B cell (primary cell): ENCODE data around the gene PRRC2B. TPM values are rescaled to one million over a fixed set of nuclear protein-coding genes. Genes with fewer than 3 reads are reported as not detected.

ENCODE experiments used
- ATAC-seq: fragments of 200-7000 bp; cut with Tn5 transposase; one replicate; pipeline ENCODE4 v1.10.0; 2021; ENCODE audit warnings: low read depth, mild to moderate bottlenecking, moderate number of reproducible peaks, moderate library complexity
- CTCF ChIA-PET: fragments of 350-600 bp; sonication (Branson Sonifier 250); formaldehyde crosslinking; loops from one replicate; lab custom pipeline; 2021; ENCODE audit warnings: antibody characterized with exemption, inconsistent platforms; lab: Charles Lee
- POLR2A ChIA-PET: fragments of 350-600 bp; sonication (Branson Sonifier 250); formaldehyde crosslinking; loops from one replicate; lab custom pipeline; 2021; ENCODE audit warnings: antibody characterized with exemption; lab: Charles Lee
- DNase-seq: peaks from one replicate; pipeline ENCODE4 v3.0.0; 2013
- H2AFZ ChIP-seq: 2 replicates; pipeline ENCODE4 v1.6.1; 2012; ENCODE audit warnings: mild to moderate bottlenecking, low read depth, low read length; ENCODE audit not compliant: insufficient read depth, poor library complexity, severe bottlenecking
- H3K27ac ChIP-seq, 2 donors: 1 replicate in 1 of 2; 2 replicates in 1 of 2; pipeline ENCODE4 v1.5.1; 2012 to 2013; ENCODE audit warnings: low read length in 2 of 2, mild to moderate bottlenecking in 2 of 2, moderate library complexity in 1 of 2
- H3K27me3 ChIP-seq, 4 experiments: fragments of 200-600 bp in 1 of 4; sonication (generic) in 1 of 4; replicated peaks in 1 of 4; 1 replicate in 2 of 4; 2 replicates in 2 of 4; pipeline versions ENCODE4 v1.6.1 to v1.7.0; 2013 to 2016; ENCODE audit warnings: low read length in 3 of 4, mild to moderate bottlenecking in 2 of 4, mixed read lengths in 1 of 4, moderate library complexity in 1 of 4; ENCODE audit not compliant: insufficient read depth in 4 of 4, control insufficient read depth in 3 of 4; ENCODE audit errors: control extremely low read depth in 1 of 4
- H3K36me3 ChIP-seq, 2 experiments: replicated peaks in 1 of 2; 1 replicate in 1 of 2; 2 replicates in 1 of 2; pipeline versions ENCODE4 v1.6.1 to v1.7.1; 2013; ENCODE audit warnings: low read length in 1 of 2; ENCODE audit not compliant: insufficient read depth in 2 of 2, control insufficient read depth in 1 of 2; ENCODE audit errors: control extremely low read depth in 1 of 2, extremely low read depth in 1 of 2
- H3K4me1 ChIP-seq, 2 donors: fragments of 200-600 bp in 1 of 2; sonication (generic) in 1 of 2; 1 replicate in 1 of 2; 2 replicates in 1 of 2; pipeline versions ENCODE4 v1.5.1 to v1.6.1; 2013 to 2017; ENCODE audit warnings: low read length in 2 of 2; ENCODE audit not compliant: control insufficient read depth in 2 of 2, insufficient read depth in 2 of 2
- H3K4me2 ChIP-seq: replicated peaks from 2 replicates; pipeline ENCODE3; 2012; ENCODE audit warnings: mild to moderate bottlenecking, low read depth, low read length; ENCODE audit not compliant: poor library complexity, severe bottlenecking
- H3K4me3 ChIP-seq, 5 experiments: fragments of 200-600 bp in 1 of 5; sonication (generic) in 1 of 5; 1 replicate in 3 of 5; 2 replicates in 2 of 5; pipeline versions ENCODE4 v1.5.1 to v1.7.0; 2011 to 2016; ENCODE audit warnings: low read length in 4 of 5, mild to moderate bottlenecking in 4 of 5, low read depth in 2 of 5, control low read depth in 1 of 5, moderate library complexity in 1 of 5; ENCODE audit not compliant: insufficient read depth in 1 of 5; ENCODE audit errors: control extremely low read depth in 1 of 5, extremely low read depth in 1 of 5
- H3K79me2 ChIP-seq: fragments of 200-600 bp; sonication (generic); one replicate; pipeline ENCODE4 v1.6.0; 2016; ENCODE audit warnings: low read length; ENCODE audit not compliant: control insufficient read depth, insufficient read depth
- H3K9ac ChIP-seq: fragments of 200-600 bp; sonication (generic); 2 replicates; pipeline ENCODE4 v1.6.1; 2017; ENCODE audit warnings: mild to moderate bottlenecking, low read length, moderate library complexity
- H3K9me3 ChIP-seq, 3 donors: one replicate each; pipeline versions ENCODE4 v1.6.1 to v1.7.1; 2013; ENCODE audit warnings: low read length in 2 of 3; ENCODE audit not compliant: control insufficient read depth in 2 of 3, insufficient read depth in 1 of 3; ENCODE audit errors: control extremely low read depth in 1 of 3
- H4K20me1 ChIP-seq: 2 replicates; pipeline ENCODE4 v1.6.0; 2012; ENCODE audit warnings: mild to moderate bottlenecking, low read length; ENCODE audit not compliant: insufficient read depth, control insufficient read depth, poor library complexity, severe bottlenecking
- H3K27ac Mint-ChIP-seq: one replicate; pipeline ENCODE4 v1.8.0; 2021; ENCODE audit warnings: mixed read lengths
- H3K27me3 Mint-ChIP-seq: one replicate; pipeline ENCODE4 v1.8.0; 2021; ENCODE audit warnings: mixed read lengths
- H3K4me1 Mint-ChIP-seq: one replicate; pipeline ENCODE4 v1.8.0; 2021; ENCODE audit warnings: mixed read lengths
- H3K4me3 Mint-ChIP-seq: one replicate; pipeline ENCODE4 v1.8.0; 2021; ENCODE audit warnings: mixed read lengths
- H3K9me3 Mint-ChIP-seq: one replicate; pipeline ENCODE4 v1.8.0; 2022; ENCODE audit warnings: mixed read lengths; ENCODE audit not compliant: insufficient read depth
- CTCF ChIP-seq: fragments of 200-600 bp; IDR thresholded peaks from one replicate; pipeline ENCODE4 v1.8.0; 2022; ENCODE audit warnings: antibody characterized with exemption, mild to moderate bottlenecking
- EZH2 ChIP-seq: IDR thresholded peaks from 2 replicates; pipeline ENCODE4 v1.6.1; 2012; ENCODE audit warnings: borderline replicate concordance, low read depth, mild to moderate bottlenecking, moderate library complexity, low read length; ENCODE audit not compliant: insufficient read depth, poor library complexity, severe bottlenecking
- WGBS: methylation state at CpG from one replicate; pipeline ENCODE4 v1.1.5; 2013; ENCODE audit warnings: missing lambda C conversion rate; ENCODE audit not compliant: insufficient coverage; 5-methylcytosine and 5-hydroxymethylcytosine counted together
- intact Hi-C: fragments of 100-400 bp; cut with micrococcal nuclease; formaldehyde crosslinking; loops from one replicate; pipeline ENCODE4 v1.10.0; 2022
- polyA plus RNA-seq: library from polyadenylated mRNA; depleted of rRNA; stranded (reverse); fragments of >200 nt; gene quantifications from 2 replicates; pipeline ENCODE4 v1.2.3, GENCODE V29; 2012
- total RNA-seq, 2 donors: library from RNA; stranded (reverse); fragments of 120-200 nt in 1 of 2; gene quantifications; 1 replicate in 1 of 2; 2 replicates in 1 of 2; pipeline versions ENCODE4 v1.2.3 to v1.2.4, GENCODE V29; 2013 to 2022

Gene PRRC2B
- total and polyA plus RNA-seq, 2 donors (not counting 1 experiment from before 2014, with no cell fraction given): 63.9 to 268 TPM

- no peak overlapping the region for H3K4me3 ChIP-seq
- ChIA-PET POLR2A (interaction anchor here (0.7 kb wide), 1 partner anchor 9 kb away, joined by 3 read pairs; no protein-coding TSS in a partner anchor), CTCF (no interaction called here)
- H3K27me3 ChIP-seq: no peaks in the 10 kb centered on the region
- WGBS: 96% methylated on average over 11 of the region's 11 CpGs
- H3K9me3 ChIP-seq: peaks cover 0 to 21% (median 9%) of the 10 kb centered on the region in 3 donors
- Mint-ChIP-seq H3K9me3 (no peaks in the 10 kb centered on the region), H3K27me3 (no peaks in the 10 kb centered on the region), H3K4me1 (peaks cover 5% of the 10 kb centered on the region), H3K27ac (no peak overlapping the region), H3K4me3 (no peak overlapping the region)
- ATAC-seq (no peak), DNase-seq (no peak)
- H2AFZ ChIP-seq: no peak overlapping the region
- intact Hi-C loops: no loop called here
- peaks cover 0 to 72% of the 10 kb centered on the region in 2 experiments for H3K36me3 ChIP-seq
- no peak overlapping the region for H3K9ac ChIP-seq
- H3K4me2 ChIP-seq: no peak overlapping the region
- TF ChIP-seq EZH2 (no peak), CTCF (no peak)
- no peaks in the 10 kb centered on the region for H4K20me1 ChIP-seq
- no peak overlapping the region for H3K27ac ChIP-seq
- no peaks in the 10 kb centered on the region for H3K79me2 ChIP-seq
- peaks cover 0 to 17% of the 10 kb centered on the region in 2 donors for H3K4me1 ChIP-seq
Observed at GRCh38 chr9:131517761-131518190, 123.9 kb downstream of the PRRC2B start.

GRCh38 chr9:131518553-131518952 is 124.7 kb downstream of the PRRC2B start:
- Mint-ChIP-seq H3K9me3 (no peaks in the 10 kb centered on the region), H3K27me3 (no peaks in the 10 kb centered on the region), H3K4me3 (no peak overlapping the region), H3K4me1 (peaks cover 5% of the 10 kb centered on the region), H3K27ac (no peak overlapping the region)
- Histone ChIP-seq H3K9me3 (peaks cover 0 to 21% (median 9%) of the 10 kb centered on the region in 3 donors), H3K4me2 (no peak overlapping the region), H2AFZ (no peak overlapping the region), H3K27ac (no peak overlapping the region), H3K9ac (no peak overlapping the region), H3K79me2 (no peaks in the 10 kb centered on the region), H3K4me1 (peaks cover 0 to 10% of the 10 kb centered on the region in 2 donors), H3K36me3 (peaks cover 0 to 73% of the 10 kb centered on the region in 2 experiments), H3K27me3 (no peaks in the 10 kb centered on the region), H3K4me3 (no peak overlapping the region), H4K20me1 (no peaks in the 10 kb centered on the region)
- DNase-seq: no peak
- POLR2A ChIA-PET: interaction anchor here (0.7 kb wide), 1 partner anchor 8 kb away, joined by 3 read pairs; no protein-coding TSS in a partner anchor
- WGBS: 94% methylated on average over 17 of the region's 20 CpGs
- intact Hi-C loops: no loop called here
- CTCF ChIA-PET: no interaction called here
- ATAC-seq: no peak
- no peak for TF ChIP-seq EZH2
- TF ChIP-seq CTCF: no peak
